K562 (cell line): ENCODE data around the gene GUCA1A. TPM values are rescaled to one million over a fixed set of nuclear protein-coding genes. Genes with fewer than 3 reads are reported as not detected.

Experiments
- CHCHD3 ChIP-seq: fragments of 250-450 bp; sonication (Bioruptor Pico); IDR thresholded peaks from 2 replicates; pipeline ENCODE4 v2.1.2; 2022; ENCODE audit warnings: mild to moderate bottlenecking
- HDAC2 ChIP-seq: fragments of 450-650 bp; IDR thresholded peaks from 2 replicates; pipeline ENCODE4 v1.6.1; 2016; ENCODE audit warnings: mild to moderate bottlenecking
- MAFG ChIP-seq: fragments of 450-650 bp; conservative IDR thresholded peaks from 2 replicates; pipeline ENCODE4 v1.6.1; 2016; ENCODE audit warnings: missing genetic modification characterization, missing compliant biosample characterization
- MTA1 ChIP-seq: fragments of 450-650 bp; IDR thresholded peaks from 2 replicates; pipeline ENCODE4 v1.6.1; 2017; ENCODE audit warnings: borderline replicate concordance
- ZBTB40 ChIP-seq, 2 experiments: fragments of 450-650 bp in 1 of 2; sonication (generic) in 1 of 2; formaldehyde crosslinking in 1 of 2; IDR thresholded peaks; 2 replicates each; pipeline versions ENCODE4 v1.7.1 to v1.9.0; 2016 to 2022; ENCODE audit warnings: inconsistent platforms in 1 of 2, mild to moderate bottlenecking in 1 of 2, missing genetic modification reagents in 1 of 2
- ZFPM2 ChIP-seq: fragments of 250-450 bp; sonication (Bioruptor Pico); IDR thresholded peaks from 2 replicates; pipeline ENCODE4 v1.5.1; 2022; ENCODE audit warnings: mild to moderate bottlenecking
- ZNF239 ChIP-seq: fragments of 250-450 bp; sonication (Bioruptor Pico); IDR thresholded peaks from 2 replicates; pipeline ENCODE4 v1.4.0; 2020; ENCODE audit warnings: mild to moderate bottlenecking
- ZNF644 ChIP-seq: fragments of 200-800 bp; sonication (Bioruptor generic); IDR thresholded peaks from 2 replicates; pipeline ENCODE4 v1.6.1; 2016; ENCODE audit warnings: low read depth, missing genetic modification characterization, missing compliant biosample characterization
- ZNF655 ChIP-seq: fragments of 250-450 bp; sonication (Bioruptor Pico); IDR thresholded peaks from 2 replicates; pipeline ENCODE4 v1.5.0; 2021
- polyA plus RNA-seq, 8 experiments: library from polyadenylated mRNA; depleted of rRNA in 4 of 8; stranded (reverse) in 5 of 8; unstranded in 3 of 8; fragments of >200 nt; fragmentation: Nextera tagmentation in 2 of 8; fragmentation: Illumina TruSeq in 1 of 8; extraction: Ambion mirVana in 2 of 8; extraction: Trizol in 1 of 8; gene quantifications; 2 replicates each; pipeline versions ENCODE4 v1.2.1 to v1.2.3, GENCODE V29; 2011 to 2014; ENCODE audit warnings: inconsistent platforms in 1 of 8, missing spikeins in 1 of 8
- total RNA-seq, 7 experiments: library from RNA; depleted of rRNA in 6 of 7; stranded (reverse); fragments of >200 nt in 6 of 7; fragmentation: Illumina TruSeq in 2 of 7; extraction: Trizol in 2 of 7; gene quantifications; 2 replicates each; pipeline versions ENCODE4 v1.2.1 to v1.2.3, GENCODE V29; 2011 to 2021; ENCODE audit warnings: low replicate concordance in 1 of 7

GUCA1A gene
- total and polyA plus RNA-seq, 9 of the 15 experiments (the other 6 are each of a cell fraction or from before 2014, with no cell fraction given) = not detected

- no peak for TF ChIP-seq ZNF239 (CRISPR knock-in tag)
- TF ChIP-seq HDAC2 = 0 out of 2 replicates have a peak, but pooled peaks have one; percentile 30
- no peak for TF ChIP-seq ZNF644 (tag)
- TF ChIP-seq ZBTB40 (IDR thresholded peaks at IDR 0.05) = peak; percentile 95
- peak; percentile 89 for TF ChIP-seq ZBTB40 (CRISPR knock-in tag; IDR thresholded peaks at IDR 0.05)
- TF ChIP-seq MAFG (tag) = peak; percentile 54; the same call in 1 of the 2 replicates
- no peak for TF ChIP-seq CHCHD3 (CRISPR knock-in tag)
- 0 out of 2 replicates have a peak, but pooled peaks have one; percentile 71 for TF ChIP-seq ZFPM2 (CRISPR knock-in tag)
- TF ChIP-seq MTA1 = peak; percentile 24; the same call in 1 of the 2 replicates
- TF ChIP-seq ZNF655 (CRISPR knock-in tag) = no peak
Observed at GRCh38 chr6:42138630-42139619, 34.2 kb upstream of the GUCA1A start (continued).
